HG03066 (cell line): ENCODE measurements around the gene FNDC3B.

Experiments used
- ATAC-seq: cut with Tn5 transposase; IDR thresholded peaks from one replicate; pipeline ENCODE4 v1.9.1; 2021; ENCODE audit warnings: low read depth; ENCODE audit not compliant: unreplicated experiment

The FNDC3B gene

GRCh38 chr3:172132159-172132586, 92.8 kb downstream of the FNDC3B start:
- ATAC-seq: peak; percentile 46

- no peak for ATAC-seq
Measured at GRCh38 chr3:172132721-172133311, 93.4 kb downstream of the FNDC3B start.

- ATAC-seq: no peak
Measured at GRCh38 chr3:172133838-172134237, 94.5 kb downstream of the FNDC3B start.

DNA sequence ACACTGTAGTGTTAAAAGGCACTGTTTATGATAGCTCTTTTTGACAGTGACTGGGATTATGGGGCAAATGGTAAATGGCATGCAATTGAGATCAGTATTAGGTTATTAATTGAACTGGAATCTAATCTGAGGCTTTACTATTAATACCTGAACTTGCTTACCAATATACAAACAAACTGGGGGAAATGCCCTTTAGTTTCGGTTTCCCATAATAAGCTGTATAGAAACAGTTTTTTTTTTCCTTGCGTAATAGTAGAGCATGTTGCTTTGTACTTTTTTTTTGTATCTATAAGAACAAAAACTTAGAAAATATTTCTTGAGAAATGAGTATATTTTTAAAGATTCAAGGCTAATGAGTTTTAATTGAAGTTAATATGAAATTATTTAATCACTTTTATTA, 95.0 kb downstream of the FNDC3B start:
- ATAC-seq: no peak

GRCh38 chr3:172135185-172135584, 95.8 kb downstream of the FNDC3B start:
- no peak for ATAC-seq

- ATAC-seq: no peak
Measured at GRCh38 chr3:172135820-172136219, 96.4 kb downstream of the FNDC3B start.

- ATAC-seq: no peak
Measured at GRCh38 chr3:172136330-172136729, 97.0 kb downstream of the FNDC3B start.

GRCh38 chr3:172137287-172138192, 98.2 kb downstream of the FNDC3B start:
- ATAC-seq: no peak

GRCh38 chr3:172138193-172138537, 98.8 kb downstream of the FNDC3B start:
- ATAC-seq: no peak

GRCh38 chr3:172138792-172139507, 99.6 kb downstream of the FNDC3B start:
- peak; percentile 32 for ATAC-seq

GRCh38 chr3:172139528-172140276, 100.3 kb downstream of the FNDC3B start:
- no peak for ATAC-seq

- no peak for ATAC-seq
Measured at GRCh38 chr3:172140499-172141391, 101.4 kb downstream of the FNDC3B start.

DNA sequence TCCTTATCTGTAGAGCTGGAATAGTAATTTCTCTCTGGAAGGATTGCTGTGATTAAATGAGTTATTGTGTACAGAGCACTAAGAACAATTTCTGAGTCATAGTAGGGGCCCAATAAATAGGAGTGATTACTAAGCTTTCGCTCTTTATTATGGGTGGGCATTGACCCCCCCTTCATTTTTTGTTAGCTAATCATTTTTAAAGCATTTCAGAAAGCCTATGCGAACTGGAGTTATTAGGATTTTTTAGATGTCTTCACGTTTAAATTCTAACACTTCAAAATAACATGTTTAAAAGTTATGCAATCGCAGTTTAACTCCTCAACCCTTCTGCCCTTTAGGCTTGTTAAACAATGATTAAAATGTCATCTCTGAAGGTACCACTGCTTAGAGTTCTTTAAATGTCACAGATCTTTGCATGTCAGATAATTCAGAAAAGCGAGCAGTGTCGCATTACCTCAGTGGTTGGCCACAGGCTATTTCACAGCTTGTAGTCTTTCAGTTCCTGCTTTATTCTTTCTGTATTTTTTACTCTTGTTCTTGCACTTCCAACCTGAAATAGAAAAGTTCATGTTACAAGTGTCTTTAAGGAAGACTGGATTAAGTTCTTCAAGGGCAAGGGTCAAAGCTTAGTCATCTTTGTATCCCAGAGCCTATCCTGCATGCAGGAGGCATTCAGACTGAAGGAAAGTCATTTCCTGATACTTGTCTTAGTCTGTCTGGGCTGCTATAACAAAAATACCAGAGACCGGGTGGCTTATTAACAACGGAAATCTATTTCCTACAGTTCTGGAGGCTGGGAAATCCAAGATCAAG, 102.9 kb downstream of the FNDC3B start:
- ATAC-seq: peak; percentile 78

GRCh38 chr3:172142864-172143451, 103.6 kb downstream of the FNDC3B start:
- peak; percentile 2 for ATAC-seq

GRCh38 chr3:172143739-172144497, 104.5 kb downstream of the FNDC3B start:
- ATAC-seq: no peak

- no peak for ATAC-seq
Measured at GRCh38 chr3:172144601-172145000, 105.2 kb downstream of the FNDC3B start.

DNA sequence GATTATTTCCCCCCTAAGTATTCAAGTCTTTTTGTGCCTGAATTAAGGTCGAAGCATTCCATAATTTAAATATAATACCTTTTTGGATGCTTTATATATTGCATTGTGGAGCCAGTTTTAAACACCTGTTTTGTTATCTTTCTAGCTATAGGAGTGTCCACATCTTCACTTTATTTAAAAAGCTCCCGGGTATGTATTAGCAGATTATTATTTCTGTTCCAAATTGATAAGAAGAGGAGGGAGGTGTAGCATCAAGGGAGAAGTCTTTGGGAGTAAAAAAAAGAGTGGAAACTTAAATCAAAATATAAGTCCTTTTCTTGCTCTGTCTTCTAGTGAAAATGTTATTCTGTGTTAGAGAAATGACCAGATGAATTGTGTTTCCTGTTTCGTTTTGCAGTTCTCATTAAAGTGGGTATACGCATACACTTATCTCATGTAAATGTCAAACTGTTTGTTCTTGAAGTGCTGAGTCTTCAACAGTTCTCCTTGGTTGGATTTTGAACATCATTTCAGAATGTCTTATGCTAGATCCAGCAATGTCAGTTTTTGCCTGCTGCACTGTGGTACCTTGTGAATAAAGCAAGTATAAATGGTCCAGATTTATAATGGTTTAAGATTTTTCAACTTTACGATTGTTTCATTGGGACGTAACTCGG, 105.8 kb downstream of the FNDC3B start:
- ATAC-seq: peak; percentile 43
